ENCODE results near the gene AKT1. TPM values are rescaled to one million over a fixed set of nuclear protein-coding genes. Genes with fewer than 3 reads are reported as not detected.

AKT1 gene
- total and polyA plus RNA-seq, 2 of the 4 experiments (the other 2 are of a cell fraction) = 193 to 221 TPM

- Histone ChIP-seq H2AFZ (replicated peaks; ENCODE audit: low read length, poor library complexity) (no peak overlapping the region), H3K27ac (ENCODE audit: insufficient read depth, low read length) (no peak overlapping the region), H2BK5ac (ENCODE audit: low read depth, low read length, poor library complexity, severe bottlenecking) (no peak overlapping the region), H3K4me3 (ENCODE audit: insufficient read depth, low read depth, low read length) (no peak overlapping the region), H2AK5ac (ENCODE audit: low read depth, low read length) (no peak overlapping the region), H3K9ac (ENCODE audit: low read depth, low read length) (no peak overlapping the region), H3K27me3 (ENCODE audit: control insufficient read depth, insufficient read depth, low read length) (no peaks in the 10 kb centered on the region), H2BK120ac (ENCODE audit: low read depth, low read length) (no peak overlapping the region), H3K56ac (ENCODE audit: extremely low read depth, insufficient read depth, low read length) (no peak overlapping the region), H2AK9ac (replicated peaks; ENCODE audit: low read depth, low read length, poor library complexity) (no peak overlapping the region), H3K14ac (replicated peaks; ENCODE audit: low read depth, low read length) (no peak overlapping the region), H4K8ac (ENCODE audit: low read depth in 2 of 2, low read length in 2 of 2) (no peak overlapping the region), H2BK15ac (ENCODE audit: low read depth, low read length) (no peak overlapping the region), H3K4ac (ENCODE audit: low read depth, low read length) (no peak overlapping the region), H3K79me1 (ENCODE audit: low read depth in 1 of 2, low read length in 2 of 2) (peaks cover 9 to 60% of the 10 kb centered on the region in 2 experiments; a peak in 3 of 4 replicates), H4K91ac (ENCODE audit: insufficient read depth, low read depth, low read length) (no peak overlapping the region), H3K36me3 (ENCODE audit: control insufficient read depth, insufficient read depth, low read length) (peaks cover 45% of the 10 kb centered on the region), H2BK20ac (ENCODE audit: low read depth, low read length) (no peak overlapping the region), H4K20me1 (ENCODE audit: insufficient read depth, low read length) (peaks cover 88% of the 10 kb centered on the region), H3K9me3 (ENCODE audit: control insufficient read depth, insufficient read depth, low read length) (no peaks in the 10 kb centered on the region), H3K4me1 (ENCODE audit: control insufficient read depth, insufficient read depth, low read length) (peaks cover under 1% of the 10 kb centered on the region; the same call in 1 of the 2 replicates), H3K23ac (ENCODE audit: low read depth, low read length) (no peak overlapping the region), H4K5ac (ENCODE audit: low read depth, low read length) (no peak overlapping the region), H3K9me1 (ENCODE audit: insufficient read depth, low read length) (no peaks in the 10 kb centered on the region), H3K4me2 (ENCODE audit: low read depth, low read length) (no peak overlapping the region), H3K18ac (ENCODE audit: low read depth, low read length) (no peak overlapping the region)
- intact Hi-C loops (cut with micrococcal nuclease) = no loop called here
- no peak for DNase-seq
- TF ChIP-seq RFX5 (IDR thresholded peaks at IDR 0.05; ENCODE audit: low read depth, low read length) = no peak
- TF ChIP-seq MAZ (IDR thresholded peaks at IDR 0.05; ENCODE audit: borderline replicate concordance, low read depth, low read length) = no peak
- no peak for TF ChIP-seq MXI1 (IDR thresholded peaks at IDR 0.05; ENCODE audit: borderline replicate concordance, low read depth, low read length)
- no peak for TF ChIP-seq MAFK (IDR thresholded peaks at IDR 0.05; ENCODE audit: low read depth, low read length)
- TF ChIP-seq POLR2A (IDR thresholded peaks at IDR 0.05; ENCODE audit: low read depth, low read length) = no peak
- no peak for TF ChIP-seq ELK1 (IDR thresholded peaks at IDR 0.05; ENCODE audit: borderline replicate concordance, low read depth, low read length)
- no peak for TF ChIP-seq SMC3 (IDR thresholded peaks at IDR 0.05; ENCODE audit: low read depth, low read length)
- TF ChIP-seq NFE2L2 (IDR thresholded peaks at IDR 0.05; ENCODE audit: low read depth, low read length) = no peak
- no peak for TF ChIP-seq CHD1 (IDR thresholded peaks at IDR 0.05; ENCODE audit: low read depth, low read length)
- TF ChIP-seq CEBPB (IDR thresholded peaks at IDR 0.05; ENCODE audit: low read depth, low read length) = no peak
- no peak for TF ChIP-seq RAD21 (IDR thresholded peaks at IDR 0.05; ENCODE audit: low read length)
- POLR2A ChIA-PET (ENCODE audit: unreplicated experiment) = no interaction called here
- in situ Hi-C loops (cut with MboI; ENCODE audit: low sequenced_read_pairs) = no loop called here
- CTCF ChIA-PET = no interaction called here
- no TSS peak for BruUV-seq (replicated peaks)
- no peak for ATAC-seq (ENCODE audit: low read depth)
- WGBS, 2 experiments (ENCODE audit: extremely low coverage in 2 of 2, insufficient read length in 1 of 2) = 80% methylated on average over 1 of the region's 7 CpGs; no CpG with 5 or more reads in 1 of the 2 experiments
- dilution Hi-C loops (cut with HindIII; ENCODE audit: low sequenced_read_pairs, unreplicated experiment) = no loop called here
These were observed 7.8 kb downstream of the AKT1 start for GRCh38 chr14:104787736-104788135.
